GM12864 (cell line): ENCODE results near the gene BRD3OS.

ENCODE experiments used
- DNase-seq: peaks from one replicate; pipeline ENCODE4 v3.0.0-alpha.2; 2011; ENCODE audit warnings: low read depth
- H3K4me3 ChIP-seq: 2 replicates; pipeline ENCODE4 v1.5.1; 2011; ENCODE audit warnings: mild to moderate bottlenecking, low read depth, low read length, control low read depth
- CTCF ChIP-seq: IDR thresholded peaks from 2 replicates; pipeline ENCODE4 v1.5.1; 2011; ENCODE audit warnings: low read depth, mild to moderate bottlenecking, moderate library complexity, low read length, control low read depth, inconsistent platforms; ENCODE audit errors: missing control alignments

Gene BRD3OS

GRCh38 chr9:134024828-134025605 lies at the start of gene BRD3OS:
Gene BRD3OS, plus strand, starts transcription at chr9:134025481. Its CDS starts 1,267 bp downstream, at chr9:134026748.
- TF ChIP-seq CTCF, result no peak
- H3K4me3 ChIP-seq, result peak within 1 kb of the TSS; percentile 54

GRCh38 chr9:133975511-133975910 lies 49.8 kb upstream of the BRD3OS start:
- H3K4me3 ChIP-seq, result no peak overlapping the region
- no peak for TF ChIP-seq CTCF
- no peak for DNase-seq

More at GRCh38 chr9:134024828-134025605, at the start of gene BRD3OS:
- peak; percentile 90 for DNase-seq

- DNase-seq, result no peak
- TF ChIP-seq CTCF, result no peak
- no peak overlapping the region for H3K4me3 ChIP-seq
Observed at GRCh38 chr9:133976191-133976861, 49.0 kb upstream of the BRD3OS start.

GRCh38 chr9:133976887-133977286 lies 48.4 kb upstream of the BRD3OS start:
- no peak for DNase-seq
- H3K4me3 ChIP-seq, result no peak overlapping the region
- no peak for TF ChIP-seq CTCF

- DNase-seq, result no peak
- no peak overlapping the region for H3K4me3 ChIP-seq
- no peak for TF ChIP-seq CTCF
Observed at GRCh38 chr9:133977421-133978201, 47.7 kb upstream of the BRD3OS start.

- DNase-seq, result no peak
- no peak overlapping the region for H3K4me3 ChIP-seq
- TF ChIP-seq CTCF, result no peak
Observed at GRCh38 chr9:133978226-133978898, 46.9 kb upstream of the BRD3OS start.
